ENCODE measurements around the gene ADGRF1.
"Not testable (repeated sequence)": the region's sequence is repeated elsewhere in the genome, so short reads cannot be mapped to it uniquely, and the experiment has no call there.

Gene ADGRF1

GRCh38 chr6:47042275-47042791 lies at the start of gene ADGRF1:
Gene ADGRF1, minus strand, starts transcription at chr6:47042332. Its CDS starts 13,271 bp downstream, at chr6:47029061.
- no peak for DNase-seq (ENCODE audit: low spot score)

DNA sequence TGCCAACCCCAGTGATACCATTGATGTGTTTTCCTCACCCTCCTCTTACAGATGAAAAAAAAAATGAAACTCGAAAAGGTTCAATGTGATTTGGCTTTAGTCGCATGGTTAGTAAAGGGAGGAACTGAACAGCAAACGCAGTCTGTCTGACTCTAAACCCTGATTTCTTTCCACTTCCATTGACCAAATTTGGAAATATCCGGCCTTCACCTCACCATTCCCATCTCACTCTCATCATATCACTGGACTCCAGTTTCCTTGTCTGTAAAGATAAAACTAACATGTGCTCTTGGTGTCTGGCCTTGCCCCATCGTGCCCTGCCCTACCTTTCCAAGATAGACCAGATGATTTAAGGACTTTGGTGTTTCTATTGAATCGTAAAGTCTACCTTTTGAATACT lies 48.7 kb upstream of the ADGRF1 start:
- no peak for DNase-seq (ENCODE audit: low spot score)

DNA sequence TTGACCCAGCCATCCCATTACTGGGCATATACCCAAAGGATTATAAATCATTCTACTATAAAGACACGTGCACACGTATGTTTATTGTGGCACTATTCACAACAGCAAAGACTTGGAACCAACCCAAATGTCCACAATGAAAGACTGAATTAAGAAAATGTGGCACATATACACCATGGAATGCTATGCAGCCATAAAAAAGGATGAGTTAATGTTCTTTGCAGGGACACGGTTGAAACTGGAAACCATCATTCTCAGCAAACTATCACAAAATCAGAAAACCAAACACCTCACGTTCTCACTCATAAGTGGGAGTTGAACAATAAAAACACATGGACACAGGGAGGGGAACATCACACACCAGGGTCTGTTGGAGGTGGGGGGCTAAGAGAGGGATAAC lies 47.3 kb upstream of the ADGRF1 start:
- DNase-seq (ENCODE audit: low spot score), result not testable (repeated sequence)

GRCh38 chr6:47086051-47086770 lies 44.1 kb upstream of the ADGRF1 start:
- no peak for DNase-seq (ENCODE audit: low spot score)

- no peak for DNase-seq (ENCODE audit: low spot score)
Observed at GRCh38 chr6:47084610-47085009, 42.5 kb upstream of the ADGRF1 start.

DNA sequence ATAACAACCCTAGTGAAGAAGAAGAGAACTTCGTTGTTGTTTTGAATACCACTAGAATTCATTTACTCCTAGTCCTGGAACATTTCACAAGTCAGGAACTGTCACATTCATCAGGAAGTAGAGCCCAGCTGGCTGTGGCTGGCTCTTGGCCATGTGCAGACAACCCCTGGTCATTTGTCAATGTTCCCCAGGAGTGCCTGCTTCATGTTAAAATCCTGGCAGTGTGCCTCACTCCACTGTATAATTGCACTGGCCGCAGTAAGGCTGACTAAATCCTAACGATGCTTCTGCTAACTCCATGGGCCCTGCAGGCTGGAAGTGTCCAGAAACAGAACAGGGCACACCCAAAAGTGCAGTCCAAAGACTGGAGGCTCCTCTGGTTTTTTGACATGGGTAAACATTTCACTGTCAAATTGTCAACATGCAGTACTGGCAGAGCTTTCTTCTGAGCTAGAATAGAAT lies 41.5 kb upstream of the ADGRF1 start:
- DNase-seq (ENCODE audit: low spot score), result no peak

- DNase-seq (ENCODE audit: low spot score), result no peak
Observed at GRCh38 chr6:47080083-47080596, 38.0 kb upstream of the ADGRF1 start.

GRCh38 chr6:47079638-47080037 lies 37.5 kb upstream of the ADGRF1 start:
- no peak for DNase-seq (ENCODE audit: low spot score)

GRCh38 chr6:47078991-47079390 lies 36.9 kb upstream of the ADGRF1 start:
- DNase-seq (ENCODE audit: low spot score), result no peak

DNA sequence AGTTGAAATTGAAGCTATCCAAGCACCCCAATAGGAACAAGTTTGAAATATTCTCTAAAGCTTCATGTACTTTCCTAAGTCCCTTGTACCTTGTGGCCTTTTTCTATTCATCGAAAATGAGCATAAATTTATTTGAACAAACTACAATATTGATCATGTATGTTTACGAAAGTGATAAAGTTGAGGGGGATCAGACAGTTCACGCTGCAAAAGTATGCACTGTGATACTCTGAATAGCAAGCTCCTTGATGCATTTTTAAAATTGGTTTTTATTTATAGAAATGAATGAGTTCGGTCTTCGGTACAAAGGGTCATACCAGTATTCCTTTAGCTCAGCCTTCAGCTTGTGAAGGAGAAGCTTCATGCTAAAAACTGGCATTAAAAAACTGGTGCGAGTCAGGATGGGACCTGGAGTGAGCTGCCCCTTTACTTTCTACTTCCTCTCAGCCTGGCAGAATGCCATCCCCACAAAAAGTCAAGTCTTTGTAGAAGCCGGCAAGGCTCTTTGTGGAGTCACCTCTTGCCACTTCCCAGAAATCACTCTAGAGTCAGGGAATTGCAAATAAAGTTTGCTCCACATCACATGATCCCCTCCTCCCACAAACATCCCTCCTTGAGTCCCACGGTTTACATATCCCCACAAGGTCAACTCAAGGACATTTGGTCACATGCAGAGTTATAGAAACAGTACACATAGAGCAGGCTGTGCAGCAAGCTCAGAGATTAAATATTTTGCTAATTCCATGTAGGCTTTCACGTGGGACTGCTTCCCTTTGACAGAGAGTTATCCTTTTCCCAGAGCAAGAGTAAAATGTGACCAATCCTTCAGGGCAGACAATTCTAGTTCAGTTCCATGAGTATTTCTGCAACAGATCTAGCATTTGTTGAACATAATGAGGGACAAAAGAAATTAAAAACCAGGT lies 34.6 kb upstream of the ADGRF1 start:
- no peak for DNase-seq (ENCODE audit: low spot score)

DNA sequence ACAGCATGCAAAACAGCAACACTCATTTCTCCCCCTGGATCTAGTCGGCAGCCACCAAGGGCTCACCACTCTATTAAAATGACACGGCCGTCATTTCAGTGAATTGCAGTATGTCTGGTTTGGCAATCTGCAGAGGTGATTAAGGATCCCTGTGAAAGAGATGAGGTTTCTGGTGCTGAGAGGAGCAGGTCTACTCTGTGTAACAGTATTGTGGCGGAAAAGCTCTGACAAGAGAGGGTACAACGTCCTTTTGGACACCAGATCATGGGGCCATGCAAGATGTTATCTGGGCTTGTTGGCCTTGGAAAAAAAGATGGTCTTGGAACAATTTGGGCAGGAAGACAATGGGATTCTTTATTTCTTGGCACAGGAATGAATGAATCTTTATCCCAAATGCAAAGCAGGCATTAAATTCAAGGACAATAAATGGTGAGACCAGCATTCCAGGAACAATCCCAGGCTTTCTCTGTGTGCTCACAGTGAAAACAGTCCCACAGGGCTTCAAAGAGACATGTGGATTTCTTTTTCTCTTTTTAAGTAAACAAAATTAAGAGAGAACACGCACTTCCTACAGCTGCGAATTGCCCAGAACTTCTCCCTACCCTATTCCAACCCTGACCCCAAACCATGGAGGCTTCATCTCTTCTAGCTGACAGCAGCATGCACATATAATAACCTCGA lies 33.7 kb upstream of the ADGRF1 start:
- DNase-seq (ENCODE audit: low spot score), result no peak

GRCh38 chr6:47075168-47075567 lies 33.0 kb upstream of the ADGRF1 start:
- DNase-seq (ENCODE audit: low spot score), result no peak

DNA sequence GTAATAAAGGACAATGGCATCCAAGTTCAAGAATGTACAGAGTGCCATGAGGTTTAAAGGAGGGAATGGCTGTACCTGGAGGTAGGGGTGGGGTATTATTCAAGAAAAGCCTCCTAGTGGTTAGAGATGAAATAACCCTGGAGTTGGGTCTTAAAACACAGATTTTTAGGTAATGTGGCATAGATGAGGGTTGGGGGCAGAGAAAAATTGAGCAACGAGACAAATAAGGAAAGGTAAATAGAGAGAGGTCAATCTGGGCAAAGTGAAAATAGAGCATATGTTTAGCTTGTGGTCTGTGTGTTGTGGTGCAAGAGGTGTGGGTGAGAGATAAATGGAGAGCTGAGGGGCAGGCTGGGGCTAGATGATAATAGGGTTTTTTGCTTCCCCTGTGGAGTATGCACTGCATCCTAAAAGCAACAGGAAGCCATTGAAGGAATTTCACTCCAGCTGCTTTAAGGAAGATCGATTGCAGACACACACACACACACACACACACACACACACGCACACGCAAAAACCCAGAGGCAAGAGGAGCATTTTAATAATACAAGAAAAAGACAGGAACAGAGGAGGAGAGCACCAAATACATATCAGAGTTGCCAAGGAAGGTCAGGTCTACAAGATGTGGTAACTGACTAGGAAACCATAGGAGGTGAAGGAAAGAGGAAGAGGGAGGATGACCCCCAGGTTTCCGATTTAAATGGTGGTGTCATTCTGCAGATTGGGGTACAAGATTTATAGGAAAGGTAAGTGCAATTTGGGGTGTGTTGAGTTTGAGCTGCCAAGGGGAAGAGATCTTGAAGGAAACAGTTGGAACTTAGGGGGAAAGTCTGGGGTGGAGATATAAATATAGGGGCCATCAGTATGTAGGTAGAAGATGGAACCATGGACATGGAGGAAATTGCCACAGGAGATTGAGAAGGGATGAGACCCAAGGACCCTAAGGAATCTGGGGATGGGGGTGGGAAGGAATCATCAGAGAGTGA lies 31.3 kb upstream of the ADGRF1 start:
- no peak for DNase-seq (ENCODE audit: low spot score)

GRCh38 chr6:47072667-47073066 lies 30.5 kb upstream of the ADGRF1 start:
- DNase-seq (ENCODE audit: low spot score), result no peak

DNA sequence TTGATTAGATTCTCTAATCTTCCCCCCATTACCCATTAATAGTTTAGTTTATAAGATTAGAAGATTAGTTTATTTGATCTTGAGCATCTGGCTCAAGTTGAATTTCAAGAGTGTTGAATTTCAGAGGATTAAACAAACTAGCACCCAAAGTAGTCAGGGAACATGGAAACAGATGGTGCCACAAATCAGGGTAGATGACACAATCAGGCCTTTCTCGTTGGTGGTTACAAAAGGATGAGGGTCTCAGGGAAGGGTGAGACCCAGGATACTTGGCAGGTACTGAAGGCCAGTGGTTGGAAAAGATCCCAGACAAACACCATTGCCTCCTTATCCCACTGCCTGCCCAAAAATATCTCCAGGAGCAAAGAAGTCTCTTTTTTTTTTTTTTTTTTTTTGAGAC lies 29.5 kb upstream of the ADGRF1 start:
- DNase-seq (ENCODE audit: low spot score), result no peak

- no peak for DNase-seq (ENCODE audit: low spot score)
Observed at GRCh38 chr6:47070461-47070860, 28.3 kb upstream of the ADGRF1 start.

- no peak for DNase-seq (ENCODE audit: low spot score)
Observed at GRCh38 chr6:47069156-47069555, 27.0 kb upstream of the ADGRF1 start.

GRCh38 chr6:47066418-47066817 lies 24.3 kb upstream of the ADGRF1 start:
- DNase-seq (ENCODE audit: low spot score), result no peak

DNA sequence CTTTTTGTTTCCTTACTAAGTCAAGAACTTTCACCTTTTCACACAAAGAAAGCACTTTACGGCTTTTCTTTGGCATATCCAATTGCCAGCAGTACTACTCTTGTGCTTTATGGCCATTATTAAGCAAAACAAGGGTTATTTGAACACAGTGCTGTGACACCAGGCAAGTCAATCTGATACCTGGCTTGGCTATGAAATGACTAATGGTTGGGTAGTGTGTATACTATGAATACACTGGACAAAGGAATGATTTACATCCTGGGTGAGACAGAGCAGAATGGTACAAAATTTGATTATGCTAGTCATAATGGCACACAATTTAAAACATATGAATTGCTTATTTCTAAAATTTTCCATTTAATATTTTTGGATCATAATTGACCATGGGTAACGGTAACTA lies 22.1 kb upstream of the ADGRF1 start:
- DNase-seq (ENCODE audit: low spot score), result no peak

- no peak for DNase-seq (ENCODE audit: low spot score)
Observed at GRCh38 chr6:47062346-47062745, 20.2 kb upstream of the ADGRF1 start.
